Measurements from ENCODE around the gene SRRM3. TPM values are rescaled to one million over a fixed set of nuclear protein-coding genes. Genes with fewer than 3 reads are reported as not detected.

SRRM3 gene
- total RNA-seq, 1 donor: 0.18 TPM

- H3K4me3 ChIP-seq (ENCODE audit: low read depth, low read length): no peak overlapping the region
- no peak for TF ChIP-seq CTCF (IDR thresholded peaks at IDR 0.05; ENCODE audit: insufficient read depth, low read length)
- no peak for DNase-seq (ENCODE audit: low read depth)
Measured at GRCh38 chr7:76272142-76272541, 70.4 kb downstream of the SRRM3 start.

GRCh38 chr7:76272851-76273497 is 71.3 kb downstream of the SRRM3 start:
- H3K4me3 ChIP-seq (ENCODE audit: low read depth, low read length): no peak overlapping the region
- TF ChIP-seq CTCF (IDR thresholded peaks at IDR 0.05; ENCODE audit: insufficient read depth, low read length): no peak
- DNase-seq (ENCODE audit: low read depth): no peak

GRCh38 chr7:76273503-76273902 is 71.8 kb downstream of the SRRM3 start:
- no peak overlapping the region for H3K4me3 ChIP-seq (ENCODE audit: low read depth, low read length)
- no peak for TF ChIP-seq CTCF (IDR thresholded peaks at IDR 0.05; ENCODE audit: insufficient read depth, low read length)
- no peak for DNase-seq (ENCODE audit: low read depth)

- no peak overlapping the region for H3K4me3 ChIP-seq (ENCODE audit: low read depth, low read length)
- TF ChIP-seq CTCF (IDR thresholded peaks at IDR 0.05; ENCODE audit: insufficient read depth, low read length): no peak
- no peak for DNase-seq (ENCODE audit: low read depth)
Measured at GRCh38 chr7:76278540-76278939, 76.8 kb downstream of the SRRM3 start.

GRCh38 chr7:76280408-76280807 is 78.7 kb downstream of the SRRM3 start:
- no peak for TF ChIP-seq CTCF (IDR thresholded peaks at IDR 0.05; ENCODE audit: insufficient read depth, low read length)
- no peak overlapping the region for H3K4me3 ChIP-seq (ENCODE audit: low read depth, low read length)
- no peak for DNase-seq (ENCODE audit: low read depth)

GRCh38 chr7:76281006-76281705 is 79.5 kb downstream of the SRRM3 start:
- DNase-seq (ENCODE audit: low read depth): no peak
- peak overlapping the region; percentile 31 for H3K4me3 ChIP-seq (ENCODE audit: low read depth, low read length)
- TF ChIP-seq CTCF (IDR thresholded peaks at IDR 0.05; ENCODE audit: insufficient read depth, low read length): no peak
